Kidney epithelial cell (primary cell): ENCODE data around the gene ALCAM. TPM values are rescaled to one million over a fixed set of nuclear protein-coding genes. Genes with fewer than 3 reads are reported as not detected.
"Not testable (repeated sequence)": the region's sequence is repeated elsewhere in the genome, so short reads cannot be mapped to it uniquely, and the experiment has no call there.

Experiments
- DNase-seq: peaks from one replicate; pipeline ENCODE4 v3.0.0-alpha.2; 2010; ENCODE audit warnings: low read depth
- H3K27me3 ChIP-seq: 2 replicates; pipeline ENCODE4 v1.6.0; 2011; ENCODE audit warnings: low read length; ENCODE audit not compliant: control insufficient read depth, insufficient read depth
- H3K36me3 ChIP-seq: 2 replicates; pipeline ENCODE4 v1.5.1; 2011; ENCODE audit warnings: low read length; ENCODE audit not compliant: control insufficient read depth, insufficient read depth
- H3K4me3 ChIP-seq: 2 replicates; pipeline ENCODE4 v1.5.1; 2011; ENCODE audit warnings: low read depth, mild to moderate bottlenecking, control low read depth, low read length
- total RNA-seq: library from RNA; depleted of rRNA; stranded (reverse); fragments of >200 nt; gene quantifications from 2 replicates; pipeline ENCODE4 v1.2.3, GENCODE V29; 2015
- TF ChIP-seq, protein P1 (sequence below): IDR thresholded peaks from 2 replicates; pipeline ENCODE4 v1.5.1; 2011; ENCODE audit warnings: mild to moderate bottlenecking, moderate library complexity, low read length, control low read depth, inconsistent platforms; ENCODE audit not compliant: insufficient read depth, poor library complexity, severe bottlenecking

The ALCAM gene
- total RNA-seq, 1 donor from 2014 or later = 82.3 TPM

DNA sequence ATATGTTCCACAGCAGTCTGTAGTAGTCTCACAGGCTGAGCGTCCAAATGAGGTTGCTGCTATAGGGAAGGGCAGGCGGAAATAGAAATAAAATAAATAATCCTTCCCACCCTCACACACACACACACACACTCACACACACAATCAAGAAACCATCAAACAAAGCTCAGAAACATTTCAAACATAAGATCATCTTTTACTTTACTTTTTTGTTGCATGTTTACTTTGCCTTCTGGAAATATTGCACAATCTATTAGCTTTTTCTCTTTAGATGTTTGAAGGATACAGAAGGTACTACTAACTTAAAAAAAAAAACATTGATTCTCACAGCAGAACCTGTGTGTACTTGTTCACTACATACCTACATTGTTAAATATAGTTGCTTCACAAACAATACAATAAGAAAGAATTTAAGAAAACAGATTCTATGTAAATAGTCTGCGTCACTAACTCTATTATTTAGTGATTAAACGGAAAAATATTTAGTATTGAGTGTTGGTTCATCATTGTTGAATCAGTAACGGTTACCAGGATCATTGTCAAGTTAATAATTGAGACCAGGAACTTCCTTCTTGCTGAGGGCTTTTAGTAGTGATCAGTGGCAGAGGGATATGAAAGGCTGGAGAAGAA is 20.5 kb downstream of the ALCAM start:
- DNase-seq = no peak
- Histone ChIP-seq H3K4me3 (no peak overlapping the region), H3K36me3 (no peaks in the 10 kb centered on the region), H3K27me3 (no peaks in the 10 kb centered on the region)
- TF ChIP-seq, protein P1, sequence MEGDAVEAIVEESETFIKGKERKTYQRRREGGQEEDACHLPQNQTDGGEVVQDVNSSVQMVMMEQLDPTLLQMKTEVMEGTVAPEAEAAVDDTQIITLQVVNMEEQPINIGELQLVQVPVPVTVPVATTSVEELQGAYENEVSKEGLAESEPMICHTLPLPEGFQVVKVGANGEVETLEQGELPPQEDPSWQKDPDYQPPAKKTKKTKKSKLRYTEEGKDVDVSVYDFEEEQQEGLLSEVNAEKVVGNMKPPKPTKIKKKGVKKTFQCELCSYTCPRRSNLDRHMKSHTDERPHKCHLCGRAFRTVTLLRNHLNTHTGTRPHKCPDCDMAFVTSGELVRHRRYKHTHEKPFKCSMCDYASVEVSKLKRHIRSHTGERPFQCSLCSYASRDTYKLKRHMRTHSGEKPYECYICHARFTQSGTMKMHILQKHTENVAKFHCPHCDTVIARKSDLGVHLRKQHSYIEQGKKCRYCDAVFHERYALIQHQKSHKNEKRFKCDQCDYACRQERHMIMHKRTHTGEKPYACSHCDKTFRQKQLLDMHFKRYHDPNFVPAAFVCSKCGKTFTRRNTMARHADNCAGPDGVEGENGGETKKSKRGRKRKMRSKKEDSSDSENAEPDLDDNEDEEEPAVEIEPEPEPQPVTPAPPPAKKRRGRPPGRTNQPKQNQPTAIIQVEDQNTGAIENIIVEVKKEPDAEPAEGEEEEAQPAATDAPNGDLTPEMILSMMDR = no peak

DNA sequence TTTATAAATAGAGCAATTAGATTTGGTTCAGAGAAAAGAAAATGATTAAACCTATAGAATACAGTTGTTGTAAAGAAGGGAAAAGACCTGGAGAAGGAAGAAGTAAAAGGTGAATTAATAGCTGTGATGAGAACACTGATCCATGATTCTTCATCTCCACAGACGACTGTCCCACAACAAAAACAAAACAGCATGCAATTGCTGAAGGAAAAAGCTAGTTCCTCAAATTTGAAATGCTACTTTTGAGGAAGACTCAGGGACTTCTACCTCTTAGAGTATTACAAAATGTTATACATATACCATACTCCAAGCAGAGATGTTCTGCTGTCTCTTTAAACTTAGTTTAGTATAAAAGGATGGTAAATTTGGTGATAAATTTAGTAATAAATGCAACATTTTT is 21.5 kb downstream of the ALCAM start:
- DNase-seq = no peak
- no peak overlapping the region for H3K4me3 ChIP-seq
- no peaks in the 10 kb centered on the region for H3K36me3 ChIP-seq
- TF ChIP-seq, protein P1 = no peak
- no peaks in the 10 kb centered on the region for H3K27me3 ChIP-seq

DNA sequence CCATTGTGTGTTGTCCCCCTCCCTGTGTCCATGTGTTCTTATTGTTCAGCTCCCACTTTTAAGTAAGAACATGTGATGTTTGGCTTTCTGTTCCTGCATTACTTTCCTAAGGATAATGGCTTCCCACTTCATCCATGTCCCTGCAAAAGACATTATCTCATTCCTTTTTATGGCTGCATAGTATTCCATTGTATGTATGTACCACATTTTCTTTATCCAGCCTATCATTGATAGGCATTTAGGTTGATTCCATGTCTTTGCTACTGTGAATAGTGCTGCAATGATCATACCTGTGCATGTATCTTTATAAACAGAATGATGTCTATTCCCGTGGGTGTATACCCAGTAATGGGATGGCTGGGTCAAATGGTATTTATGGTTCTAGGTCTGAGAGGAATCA is 23.1 kb downstream of the ALCAM start:
- DNase-seq, H3K27me3 ChIP-seq: not testable (repeated sequence)

DNA sequence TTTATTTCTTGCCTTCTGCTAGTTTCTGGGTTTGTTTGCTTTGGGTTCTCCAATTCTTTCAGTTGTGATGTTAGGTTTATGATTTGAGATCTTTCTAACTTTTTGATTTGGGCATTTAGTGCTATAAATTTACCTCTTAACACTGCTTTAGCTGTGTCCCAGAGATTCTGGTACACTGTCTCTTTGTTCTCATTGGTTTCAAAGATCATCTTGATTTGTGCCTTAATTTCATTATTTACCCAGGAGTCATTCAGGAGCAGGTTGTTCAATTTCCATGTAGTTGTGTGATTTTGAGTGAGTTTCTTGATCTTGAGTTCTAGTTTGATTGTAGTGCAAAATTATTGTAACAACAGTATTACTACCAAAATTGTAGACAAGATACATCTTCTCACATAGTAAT is 25.9 kb downstream of the ALCAM start:
- H3K27me3 ChIP-seq, DNase-seq, H3K36me3 ChIP-seq, H3K4me3 ChIP-seq: not testable (repeated sequence)

More for the DNA sequence above, 23.1 kb downstream of the ALCAM start:
- not testable (repeated sequence) for H3K36me3 ChIP-seq, H3K4me3 ChIP-seq

DNA sequence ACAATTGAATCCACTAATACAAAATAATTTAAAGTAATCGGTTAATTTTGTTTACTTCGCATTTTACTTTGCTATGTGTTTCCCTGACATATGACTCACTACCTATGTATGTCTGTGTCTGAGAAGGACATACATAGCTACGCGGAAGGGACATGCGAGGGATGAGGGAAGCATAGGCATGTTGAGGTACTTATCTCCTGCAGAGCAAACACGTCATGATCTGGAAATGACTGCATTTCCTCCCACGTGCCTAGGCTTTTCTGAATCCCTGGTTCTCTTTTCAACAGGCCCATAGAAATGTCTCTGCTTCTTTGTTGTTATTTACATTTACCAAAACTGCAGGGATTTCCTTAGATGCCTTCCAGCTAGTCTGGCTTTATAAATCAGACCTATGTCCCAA is 27.5 kb downstream of the ALCAM start:
- H3K36me3 ChIP-seq = no peaks in the 10 kb centered on the region
- TF ChIP-seq, protein P1 = no peak
- no peaks in the 10 kb centered on the region for H3K27me3 ChIP-seq
- H3K4me3 ChIP-seq = no peak overlapping the region
- no peak for DNase-seq

DNA sequence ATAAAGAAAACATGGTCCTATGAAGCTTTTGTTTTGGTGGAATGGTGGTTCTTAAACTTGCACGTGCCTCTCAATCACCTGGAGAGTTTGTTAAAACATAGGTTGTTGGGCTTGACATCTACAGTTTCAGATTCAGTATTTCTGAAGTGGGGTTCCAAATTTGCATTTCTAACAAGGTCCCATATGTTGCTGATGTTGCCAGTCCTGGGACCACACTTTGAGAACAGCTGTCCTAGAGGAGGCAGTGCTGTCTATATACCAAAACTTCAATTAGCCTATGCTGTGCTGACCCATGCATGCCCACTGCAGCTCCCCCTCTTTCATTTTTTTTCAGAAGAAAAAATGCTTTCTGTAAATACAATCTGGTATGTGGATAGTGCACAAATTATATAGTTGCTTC is 31.3 kb downstream of the ALCAM start:
- TF ChIP-seq, protein P1 = no peak
- no peaks in the 10 kb centered on the region for H3K27me3 ChIP-seq
- no peak for DNase-seq
- H3K4me3 ChIP-seq = no peak overlapping the region
- H3K36me3 ChIP-seq = no peaks in the 10 kb centered on the region

DNA sequence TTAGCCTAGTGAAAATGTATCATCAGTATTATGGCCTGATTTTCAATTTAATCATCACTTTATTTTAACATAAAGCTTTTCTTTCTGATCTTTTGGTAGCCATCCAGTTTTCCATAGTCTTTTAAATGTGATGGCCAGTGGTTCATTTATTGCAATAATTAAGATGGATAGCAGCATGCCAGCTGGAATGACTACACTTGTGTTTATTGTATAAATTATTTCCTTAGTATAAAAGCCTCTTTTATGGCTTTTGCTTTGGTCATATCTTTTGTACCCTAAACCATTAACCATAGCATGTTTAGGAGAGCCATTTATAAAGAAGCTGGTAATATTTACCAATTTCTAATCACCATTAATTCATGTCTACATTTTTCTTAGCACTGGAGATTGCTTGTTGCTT is 31.7 kb downstream of the ALCAM start:
- Histone ChIP-seq H3K4me3 (no peak overlapping the region), H3K27me3 (no peaks in the 10 kb centered on the region), H3K36me3 (peaks cover 3% of the 10 kb centered on the region)
- TF ChIP-seq, protein P1 = no peak
- DNase-seq = no peak
